Stimulated activated CD8-positive, alpha-beta memory T cell treated with anti-CD3 and anti-CD28 coated beads, Interleukin-15, amount 100 ng/mL, for 24 hours (primary cell): ENCODE data around the gene PTPRCAP.
"Not testable (repeated sequence)": the region's sequence is repeated elsewhere in the genome, so short reads cannot be mapped to it uniquely, and the experiment has no call there.

ENCODE experiments used
- DNase-seq: peaks from one replicate; pipeline ENCODE4 v3.0.0-alpha.2; 2020; ENCODE audit warnings: low read depth

PTPRCAP gene, protein sequence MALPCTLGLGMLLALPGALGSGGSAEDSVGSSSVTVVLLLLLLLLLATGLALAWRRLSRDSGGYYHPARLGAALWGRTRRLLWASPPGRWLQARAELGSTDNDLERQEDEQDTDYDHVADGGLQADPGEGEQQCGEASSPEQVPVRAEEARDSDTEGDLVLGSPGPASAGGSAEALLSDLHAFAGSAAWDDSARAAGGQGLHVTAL

GRCh38 chr11:67437082-67437808 is at the start of gene PTPRCAP:
PTPRCAP (minus strand) TSS chr11:67437682; CDS start chr11:67437619, 63 bp downstream.
- no peak for DNase-seq

- DNase-seq = no peak
Observed at GRCh38 chr11:67486481-67487195, 49.2 kb upstream of the PTPRCAP start.

DNA sequence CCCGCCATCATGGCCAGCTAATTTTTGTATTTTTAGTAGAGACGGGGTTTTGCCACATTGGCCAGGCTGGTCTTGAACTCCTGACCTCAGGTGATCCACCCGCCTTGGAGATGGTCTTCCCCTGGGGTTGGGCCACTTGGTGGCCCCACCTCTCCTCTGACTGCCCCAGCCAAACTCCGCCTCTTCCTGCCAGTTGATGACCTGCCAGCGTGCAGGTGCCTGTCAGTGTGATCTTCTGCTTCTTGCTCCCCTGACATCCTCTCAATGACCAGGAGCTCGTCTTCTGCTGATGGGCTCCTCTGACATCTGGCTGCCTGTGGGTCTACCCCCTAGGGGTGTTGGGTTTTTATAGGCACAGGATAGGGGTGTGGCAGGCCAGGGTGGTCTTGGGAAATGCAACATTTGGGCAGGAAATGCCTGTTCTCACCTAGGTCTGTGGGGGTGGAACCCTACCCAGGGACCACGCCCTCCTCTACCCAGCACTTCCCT is 48.4 kb upstream of the PTPRCAP start:
- not testable (repeated sequence) for DNase-seq

- no peak for DNase-seq
Observed at GRCh38 chr11:67484847-67485311, 47.4 kb upstream of the PTPRCAP start.

DNA sequence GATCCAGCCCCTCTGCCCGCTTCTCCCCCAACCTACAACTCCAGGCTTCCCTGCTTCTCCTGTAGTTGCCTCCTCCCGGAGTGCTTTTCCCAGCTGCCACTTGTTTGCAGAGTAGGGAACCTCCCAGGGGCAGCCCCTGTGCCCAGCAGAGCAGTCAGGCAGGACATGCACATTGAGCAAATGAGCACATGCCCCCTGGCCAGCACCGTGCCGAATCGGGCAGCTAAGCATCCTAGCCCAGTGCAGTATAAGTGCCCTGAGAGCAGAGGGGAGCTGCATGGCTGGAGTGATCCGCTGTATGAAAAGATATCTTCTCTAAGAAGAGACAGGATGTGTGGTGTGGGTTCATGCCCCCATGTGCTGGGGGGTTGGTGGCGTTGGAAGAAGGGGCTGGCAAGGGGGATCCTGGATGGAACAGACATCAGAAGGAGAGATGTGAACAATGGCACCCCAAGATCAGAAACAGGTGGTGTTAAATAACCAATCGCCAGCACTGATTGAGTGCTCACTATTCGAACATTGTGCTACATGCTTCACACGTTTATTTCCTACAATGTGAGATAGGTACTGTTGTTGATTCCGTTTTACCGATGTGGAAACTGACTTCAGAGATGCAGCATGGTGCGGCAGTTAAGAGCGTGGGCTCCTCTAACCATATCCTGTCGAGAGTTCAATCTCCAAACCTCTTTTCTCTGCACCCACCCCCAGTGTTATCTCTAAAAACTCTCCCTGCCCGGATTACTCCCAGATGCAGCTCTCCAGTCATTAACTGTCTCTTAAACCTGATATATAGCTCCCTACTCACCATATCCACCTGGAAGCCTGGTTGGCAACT is 46.6 kb upstream of the PTPRCAP start:
- DNase-seq = no peak

DNA sequence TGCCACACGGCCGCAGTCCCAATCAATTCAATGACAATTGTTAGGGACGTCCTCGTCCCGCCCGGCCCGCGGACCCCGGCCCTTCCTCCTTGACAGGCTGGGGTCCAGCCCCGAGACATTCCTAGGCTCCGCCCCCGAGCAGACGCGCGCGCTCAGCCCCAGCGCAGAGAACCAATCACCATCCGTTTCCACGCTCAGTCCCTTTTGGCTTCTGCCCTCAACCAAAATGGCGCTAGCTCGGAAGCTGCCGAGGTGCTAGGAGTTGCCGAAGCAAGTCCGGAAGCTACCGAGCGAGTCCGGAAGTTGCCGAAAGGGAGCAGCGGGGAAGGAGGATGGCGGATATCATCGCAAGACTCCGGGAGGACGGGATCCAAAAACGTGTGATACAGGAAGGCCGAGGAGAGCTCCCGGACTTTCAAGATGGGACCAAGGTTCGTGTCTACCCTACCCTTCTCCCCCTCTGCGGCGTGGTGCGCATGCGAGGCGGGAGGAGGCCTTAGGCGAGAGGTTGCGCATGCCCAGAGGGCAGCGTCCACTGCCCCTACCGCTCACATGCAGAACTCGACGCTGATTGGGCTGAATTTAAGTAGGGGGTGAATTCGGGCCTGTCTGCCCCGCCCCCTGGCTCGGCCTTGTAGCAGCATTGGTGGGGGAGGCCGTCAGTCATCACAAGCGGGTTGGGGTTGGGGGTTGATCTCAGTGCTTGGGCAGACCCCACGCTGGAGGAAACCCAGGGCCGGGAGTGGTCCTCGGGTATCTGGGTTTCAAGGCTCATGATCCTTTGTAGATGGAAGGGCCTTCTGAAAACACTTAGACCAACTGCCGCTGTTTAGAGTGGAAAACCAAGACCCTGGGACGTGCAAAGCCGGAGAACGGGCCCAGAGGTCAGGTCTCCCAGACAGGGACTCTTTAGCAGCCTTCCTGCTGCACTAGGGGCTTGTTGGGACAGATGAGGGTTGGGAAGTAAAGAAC is 45.6 kb upstream of the PTPRCAP start, which contains the start of gene AIP:
Gene AIP, plus strand, starts transcription at position 200 of the 972 bp plus-strand sequence. Its CDS starts 133 bp downstream, at position 333.
- peak; percentile 78 for DNase-seq

- no peak for DNase-seq
Observed at GRCh38 chr11:67482275-67482826, 44.9 kb upstream of the PTPRCAP start.

GRCh38 chr11:67477344-67478050 is 40.0 kb upstream of the PTPRCAP start:
- not testable (repeated sequence) for DNase-seq

DNA sequence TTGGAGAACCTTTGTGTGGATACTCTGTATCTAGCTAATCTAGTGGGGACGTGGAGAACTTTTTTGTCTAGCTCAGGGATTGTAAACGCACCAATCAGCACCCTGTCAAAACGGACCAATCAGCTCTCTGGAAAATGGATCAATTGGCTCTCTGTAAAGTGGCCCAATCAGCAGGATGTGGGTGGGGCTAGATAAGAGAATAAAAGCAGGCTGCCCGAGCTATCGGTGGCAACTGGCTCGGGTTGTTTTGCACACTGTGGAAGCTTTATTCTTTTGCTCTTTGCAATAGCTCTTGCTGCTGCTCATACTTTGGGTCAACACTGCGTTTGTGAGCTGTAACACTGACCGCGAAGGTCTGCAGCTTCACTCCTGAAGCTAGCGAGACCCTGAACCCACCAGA is 39.2 kb upstream of the PTPRCAP start:
- DNase-seq = not testable (repeated sequence)

GRCh38 chr11:67472882-67473281 is 35.4 kb upstream of the PTPRCAP start:
- no peak for DNase-seq

DNA sequence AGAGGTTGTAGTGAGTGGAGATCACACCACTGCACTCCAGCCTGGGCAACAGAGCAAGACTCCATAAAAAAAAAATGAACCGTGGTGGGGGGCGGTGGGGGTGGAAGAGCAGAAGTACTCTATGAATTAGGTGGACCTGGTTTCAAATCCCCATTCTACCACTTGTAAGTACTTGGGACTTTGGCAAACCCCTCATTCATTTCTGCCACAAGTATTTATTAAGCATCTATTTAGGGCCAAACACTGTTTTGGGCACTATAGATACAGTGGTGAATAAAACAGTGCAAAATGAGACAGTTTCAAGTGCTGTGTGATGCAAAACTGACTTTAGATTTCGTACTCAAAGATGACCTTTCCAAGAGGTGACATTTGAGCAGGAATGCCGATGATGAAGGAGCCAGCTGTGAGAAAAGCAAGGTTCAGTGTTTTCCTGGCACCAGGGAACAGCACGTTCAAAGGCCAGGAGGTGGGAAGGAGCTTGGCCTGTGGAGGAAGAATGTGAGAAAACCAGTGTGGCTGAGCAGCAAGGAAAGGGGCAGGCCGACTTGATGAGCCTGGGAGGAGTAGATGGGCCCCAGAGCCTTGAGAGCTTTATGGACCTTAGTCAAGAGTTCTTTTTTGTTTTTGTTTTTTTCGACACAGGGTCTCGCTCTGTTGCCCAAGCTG is 33.0 kb upstream of the PTPRCAP start:
- DNase-seq = no peak

DNA sequence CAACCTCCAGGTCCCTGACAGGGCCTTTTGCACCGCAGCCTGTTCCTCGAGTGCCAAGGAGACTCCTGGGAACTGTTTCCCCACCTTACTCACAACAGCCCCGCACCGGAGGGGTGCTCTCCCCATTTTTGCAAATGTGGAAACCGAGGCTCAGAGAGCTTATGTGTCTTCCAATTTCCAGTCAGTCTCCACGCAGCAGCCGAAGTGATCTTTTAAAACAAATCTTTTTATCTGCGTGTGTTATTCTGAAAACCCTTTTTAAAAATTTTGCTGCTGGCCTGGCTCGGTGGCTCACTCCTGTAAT is 32.0 kb upstream of the PTPRCAP start:
- DNase-seq = no peak

DNA sequence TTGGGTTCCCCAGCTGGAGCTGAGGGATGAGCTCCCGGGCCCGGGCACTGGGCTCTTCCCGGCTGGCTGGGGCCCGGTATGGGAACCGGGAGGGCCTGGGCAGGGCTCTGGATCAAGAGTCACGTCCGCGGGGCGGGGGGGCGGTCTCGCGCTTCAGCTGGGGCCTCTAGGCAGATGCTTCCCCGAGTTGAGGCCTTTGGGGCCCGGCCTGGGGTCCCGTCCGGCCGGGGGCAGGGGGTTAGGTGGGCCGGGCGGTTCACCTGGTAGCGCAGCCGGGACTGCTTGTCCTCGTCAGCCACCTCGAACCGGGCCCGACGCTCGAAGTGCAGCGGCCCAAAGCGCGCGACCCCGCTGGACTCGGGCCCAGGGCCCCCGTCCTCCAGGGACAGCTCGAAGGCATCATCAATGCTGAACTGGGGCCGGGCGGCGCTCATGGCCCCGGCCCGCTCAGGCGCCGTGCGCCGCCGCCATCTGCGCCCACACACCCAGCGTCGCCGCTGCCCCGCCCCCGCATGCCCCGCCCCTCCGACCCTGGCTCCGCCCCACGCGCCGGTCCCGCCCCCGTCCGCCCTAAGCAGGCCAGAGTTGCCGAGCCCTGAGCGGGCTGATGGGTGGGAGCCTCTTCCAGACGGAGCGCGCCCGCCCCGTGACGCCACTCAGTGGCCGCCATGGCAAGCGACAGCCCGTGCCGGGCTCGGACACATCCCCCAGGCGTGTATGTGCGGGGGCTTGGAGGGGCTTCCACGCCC is 31.5 kb upstream of the PTPRCAP start, which contains the start of gene TMEM134:
Gene TMEM134, minus strand, starts transcription at position 493 of the 749 bp plus-strand sequence. Its CDS starts 59 bp downstream, at position 434.
- DNase-seq = peak; percentile 95

DNA sequence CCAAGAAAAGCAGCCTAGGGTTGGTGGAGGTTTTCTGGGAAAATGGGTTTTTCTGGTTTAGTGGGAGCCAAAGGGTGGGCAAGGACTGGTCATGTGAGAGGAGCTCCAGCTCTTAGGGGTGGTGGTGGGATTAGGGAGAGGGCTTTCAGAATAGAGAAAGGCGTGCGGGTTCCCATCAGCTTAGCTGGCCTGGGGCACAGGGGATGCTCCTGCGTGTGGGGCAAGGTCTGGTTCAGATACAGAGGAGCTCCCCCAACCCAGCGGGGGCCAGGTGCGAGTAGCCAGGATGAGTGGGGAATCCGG is 30.9 kb upstream of the PTPRCAP start:
- no peak for DNase-seq

DNA sequence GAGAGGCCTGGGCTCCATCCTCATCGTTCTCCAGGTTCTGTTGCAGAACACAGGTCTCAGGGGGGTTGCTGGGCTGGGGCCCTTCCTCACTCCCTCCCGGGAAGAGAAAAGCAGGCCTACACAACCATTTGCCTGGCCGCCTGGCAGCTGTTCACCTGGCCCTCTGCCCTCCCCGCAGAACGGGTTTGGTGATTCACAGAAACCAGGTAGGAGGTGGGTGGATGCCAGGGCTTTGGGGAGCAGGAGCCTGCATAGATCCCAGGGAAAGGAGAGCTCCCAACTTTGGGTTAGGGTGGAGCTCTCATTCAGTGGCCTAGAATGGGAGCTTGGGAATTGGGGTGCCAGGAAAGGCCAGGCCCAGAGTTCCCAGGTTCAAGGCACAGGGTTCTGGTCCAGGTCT is 30.6 kb upstream of the PTPRCAP start:
- no peak for DNase-seq

DNA sequence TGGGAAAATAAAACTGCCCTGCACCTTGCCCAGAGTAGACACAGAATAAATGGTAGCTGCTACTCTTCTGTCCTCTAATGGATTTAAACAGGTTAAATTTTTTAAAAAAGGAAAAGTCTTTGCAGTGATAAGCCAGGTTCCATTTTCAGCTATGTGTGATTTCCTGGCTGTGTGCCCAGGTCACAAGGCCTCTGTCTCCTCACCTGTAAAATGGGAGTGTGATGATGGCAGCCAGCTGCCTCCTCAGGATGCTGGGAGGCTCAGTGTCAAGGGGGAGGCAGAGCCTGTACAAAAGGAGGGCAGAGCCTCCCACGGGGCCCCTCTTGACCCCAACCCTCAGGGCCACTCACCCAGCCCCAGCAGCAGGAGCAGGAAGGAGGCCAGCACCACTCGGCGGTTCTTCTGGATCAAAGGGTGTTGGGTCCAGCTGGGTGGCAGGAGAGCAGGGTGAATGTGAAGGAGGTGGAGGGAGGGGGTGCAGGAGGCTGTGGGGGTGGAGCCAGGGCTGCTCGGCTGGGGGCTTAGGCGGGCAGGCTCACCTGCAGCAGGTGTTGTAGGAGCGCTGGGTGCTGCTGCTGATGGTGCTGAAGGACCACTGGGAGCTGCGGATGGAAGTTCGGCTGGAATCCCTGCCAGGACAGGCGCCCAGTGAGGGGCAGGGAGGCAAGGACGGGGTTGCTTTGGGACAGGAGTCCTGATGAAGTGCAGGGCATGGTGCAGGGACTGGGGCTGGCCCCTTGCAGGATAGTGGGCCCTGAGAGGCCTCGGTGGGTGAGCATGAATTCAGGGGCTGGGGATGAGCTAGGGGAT is 29.7 kb upstream of the PTPRCAP start:
- no peak for DNase-seq

DNA sequence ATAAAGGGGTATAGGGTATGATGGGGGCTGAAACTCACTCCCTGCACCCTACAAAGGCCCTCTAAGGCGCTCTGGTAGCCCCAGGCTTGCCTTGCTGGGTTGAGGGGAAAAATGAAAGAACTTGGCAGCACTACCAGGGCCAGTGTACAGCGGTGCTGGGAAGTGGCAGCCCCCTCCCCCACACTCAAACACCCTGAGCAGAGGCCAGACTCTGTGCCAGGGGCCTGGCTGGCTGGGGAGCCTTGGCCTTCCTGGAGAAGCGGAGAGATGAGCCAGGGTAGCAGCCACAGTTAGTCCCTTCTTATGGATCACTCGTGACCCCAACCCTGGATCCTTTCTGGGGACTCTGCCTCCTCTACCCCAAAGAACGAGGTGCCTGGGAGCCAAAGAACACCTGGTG is 28.9 kb upstream of the PTPRCAP start:
- DNase-seq = no peak

GRCh38 chr11:67465530-67465929 is 28.0 kb upstream of the PTPRCAP start:
- DNase-seq = not testable (repeated sequence)
